G401 (cell line): ENCODE measurements around the gene SLC39A3. TPM values are rescaled to one million over a fixed set of nuclear protein-coding genes. Genes with fewer than 3 reads are reported as not detected.

Experiments used
- DNase-seq: peaks from one replicate; pipeline ENCODE4 v3.0.0-alpha.2; 2015; ENCODE audit warnings: low spot score
- in situ Hi-C: cut with HindIII; loops from 2 replicates; pipeline ENCODE4 v1.10.0; 2016; ENCODE audit warnings: low sequenced_read_pairs, mixed read lengths
- total RNA-seq: library from RNA; depleted of rRNA; stranded (reverse); fragments of >200 nt; shearing (Covaris generic); gene quantifications from 2 replicates; pipeline ENCODE4 v1.2.3, GENCODE V29; 2014; rRNA removed

Gene SLC39A3, protein sequence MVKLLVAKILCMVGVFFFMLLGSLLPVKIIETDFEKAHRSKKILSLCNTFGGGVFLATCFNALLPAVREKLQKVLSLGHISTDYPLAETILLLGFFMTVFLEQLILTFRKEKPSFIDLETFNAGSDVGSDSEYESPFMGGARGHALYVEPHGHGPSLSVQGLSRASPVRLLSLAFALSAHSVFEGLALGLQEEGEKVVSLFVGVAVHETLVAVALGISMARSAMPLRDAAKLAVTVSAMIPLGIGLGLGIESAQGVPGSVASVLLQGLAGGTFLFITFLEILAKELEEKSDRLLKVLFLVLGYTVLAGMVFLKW
- total RNA-seq = 61.7 and 90.3 TPM in 2 replicates

DNA sequence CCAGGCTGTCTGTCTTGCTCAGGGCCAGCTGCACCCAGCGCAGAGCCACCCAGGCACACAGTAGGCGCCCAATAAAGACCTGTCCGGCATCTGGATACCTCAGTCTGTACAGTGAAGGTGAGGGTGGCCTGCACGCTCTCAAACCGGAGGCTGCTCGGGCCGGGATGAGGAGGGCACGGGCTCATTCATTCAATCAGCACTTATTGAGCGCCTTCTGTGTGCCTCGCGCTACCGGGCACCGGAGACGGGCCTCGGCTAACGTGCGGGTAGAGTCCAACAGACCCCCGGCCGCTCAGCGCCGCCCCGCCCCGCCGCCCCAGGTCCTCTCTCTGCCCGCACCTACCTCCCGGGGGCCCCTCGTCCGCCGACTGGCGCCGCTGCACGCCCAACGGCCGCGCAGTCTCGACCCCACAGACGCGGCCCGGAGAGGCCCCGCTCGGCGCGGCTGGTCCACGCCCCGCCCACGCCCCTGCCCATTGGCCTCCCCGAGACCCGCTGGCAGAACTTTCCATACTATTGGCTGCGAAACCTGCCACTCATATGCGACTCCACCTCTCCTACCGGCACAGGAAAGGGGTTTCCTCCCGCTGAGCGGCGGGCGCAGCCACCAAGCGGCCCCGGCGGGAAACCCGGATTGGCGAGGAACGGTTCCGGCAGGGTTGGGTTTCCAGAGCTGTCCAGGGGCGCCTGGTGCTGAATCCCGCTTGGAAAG, at the start of gene SLC39A3:
Gene SLC39A3 (minus strand): TSS at position 416 of the 712 bp plus-strand sequence. CDS start 2,760 bp downstream, outside the sequence.
- in situ Hi-C loops = no loop called here
- DNase-seq = peak; percentile 97

DNA sequence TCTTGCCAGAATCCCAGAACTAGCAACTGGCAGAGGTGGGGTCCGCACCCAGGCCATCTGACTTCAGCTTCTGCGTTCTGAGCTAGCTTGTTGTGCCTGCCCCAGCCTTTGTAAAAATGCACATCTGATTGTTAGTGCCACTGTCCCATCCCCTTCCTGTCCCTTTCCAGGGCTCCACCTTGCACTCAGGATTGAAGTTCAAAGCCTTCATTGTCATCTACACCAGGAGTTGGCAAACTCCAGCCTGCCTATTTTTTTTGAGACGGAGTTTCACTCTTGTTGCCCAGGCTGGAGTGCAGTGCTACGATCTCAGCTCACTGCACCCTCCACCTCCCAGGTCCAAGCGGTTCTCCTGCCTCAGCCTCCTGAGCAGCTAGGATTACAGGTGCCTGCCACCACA, 48.4 kb upstream of the SLC39A3 start:
- in situ Hi-C loops = no loop called here
- no peak for DNase-seq

DNA sequence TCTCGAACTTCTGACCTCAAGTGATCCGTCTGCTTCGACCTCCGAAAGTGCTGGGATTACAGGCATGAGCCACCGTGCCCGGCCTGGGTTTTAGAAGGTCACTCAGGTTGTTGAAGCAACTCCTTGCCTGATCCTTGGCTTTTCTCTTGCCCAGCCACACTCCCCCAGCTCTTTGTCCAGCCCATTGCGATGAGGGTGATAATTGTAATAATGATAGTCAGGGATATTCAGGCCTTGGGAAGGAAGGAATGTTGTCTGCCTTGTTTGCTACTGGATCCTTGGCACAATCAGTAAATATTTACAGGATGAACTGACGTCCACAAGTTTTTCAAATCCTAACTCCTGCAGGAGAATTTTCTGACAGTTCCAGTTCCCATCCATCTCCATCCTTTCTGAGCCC, 47.3 kb upstream of the SLC39A3 start:
- no peak for DNase-seq
- in situ Hi-C loops = no loop called here

- in situ Hi-C loops = no loop called here
- peak; percentile 99 for DNase-seq
Observed at GRCh38 chr19:2785244-2785997, 45.6 kb upstream of the SLC39A3 start, which contains the start of gene THOP1. TSS of gene THOP1 (plus strand) at chr19:2785503. CDS start at chr19:2785663, 160 bp downstream.

DNA sequence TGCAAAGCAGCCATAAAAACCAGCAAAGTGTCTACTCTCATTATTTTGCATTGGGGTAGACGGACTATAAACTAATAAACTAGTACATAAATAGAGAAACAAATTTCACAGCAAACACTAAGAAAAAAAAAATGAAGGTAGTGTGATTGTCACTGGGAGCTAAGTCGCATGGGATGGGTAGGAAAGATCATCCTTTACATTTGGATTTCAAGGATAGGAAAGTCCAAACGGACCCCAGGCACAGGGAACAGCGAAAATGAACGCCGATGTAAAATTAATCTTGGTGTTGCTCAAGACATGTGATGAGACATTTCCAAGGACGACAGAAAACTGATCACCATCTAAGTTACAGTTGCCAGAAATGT, 43.9 kb upstream of the SLC39A3 start:
- no peak for DNase-seq
- in situ Hi-C loops = no loop called here

DNA sequence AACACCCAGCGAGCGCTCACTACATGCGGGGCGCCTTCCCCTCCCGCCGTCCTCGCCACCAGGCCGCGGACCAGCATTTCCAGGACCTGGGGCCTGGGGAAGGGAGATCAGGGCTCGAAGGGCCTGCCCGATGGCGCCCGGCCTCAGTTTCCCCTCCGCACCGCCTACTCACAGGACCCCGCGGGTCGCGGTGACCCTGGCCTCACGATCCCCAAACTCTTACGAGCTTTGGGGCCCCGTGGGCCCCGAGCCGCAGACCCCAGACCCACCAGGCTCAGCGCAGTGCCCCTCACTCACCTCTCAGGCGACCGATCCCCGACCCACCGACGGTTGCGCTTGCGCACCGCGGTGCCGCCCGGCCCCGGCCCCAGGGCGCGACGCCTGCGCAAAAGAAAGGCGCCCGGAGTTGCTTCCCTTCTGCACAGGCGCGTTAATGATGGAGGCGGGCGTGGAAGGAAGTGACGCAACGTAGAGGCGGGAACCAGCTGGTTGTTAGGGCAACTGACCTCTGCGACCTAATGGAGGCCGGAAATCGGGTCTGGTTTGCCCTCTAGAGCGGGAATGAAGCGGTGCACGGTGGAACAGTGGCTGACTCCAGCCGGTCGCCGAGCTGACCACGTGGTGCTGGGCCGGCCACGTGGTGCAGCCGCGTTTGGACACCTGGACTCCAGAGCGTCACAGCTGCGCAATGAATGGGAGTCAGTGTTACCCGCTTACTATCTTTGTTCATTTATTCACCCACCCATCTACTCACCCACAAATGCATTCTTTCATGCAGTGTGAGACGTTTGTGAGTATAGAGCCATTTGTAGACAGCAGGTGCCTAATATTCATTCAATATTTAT, 43.3 kb upstream of the SLC39A3 start, which contains the start of gene SGTA:
Gene SGTA (minus strand): TSS at position 338 of the 845 bp plus-strand sequence. CDS start 14,205 bp downstream, outside the sequence.
- DNase-seq = peak; percentile 99
- in situ Hi-C loops = no loop called here

- DNase-seq = no peak
- in situ Hi-C loops = no loop called here
Observed at GRCh38 chr19:2782329-2782935, 42.6 kb upstream of the SLC39A3 start.

DNA sequence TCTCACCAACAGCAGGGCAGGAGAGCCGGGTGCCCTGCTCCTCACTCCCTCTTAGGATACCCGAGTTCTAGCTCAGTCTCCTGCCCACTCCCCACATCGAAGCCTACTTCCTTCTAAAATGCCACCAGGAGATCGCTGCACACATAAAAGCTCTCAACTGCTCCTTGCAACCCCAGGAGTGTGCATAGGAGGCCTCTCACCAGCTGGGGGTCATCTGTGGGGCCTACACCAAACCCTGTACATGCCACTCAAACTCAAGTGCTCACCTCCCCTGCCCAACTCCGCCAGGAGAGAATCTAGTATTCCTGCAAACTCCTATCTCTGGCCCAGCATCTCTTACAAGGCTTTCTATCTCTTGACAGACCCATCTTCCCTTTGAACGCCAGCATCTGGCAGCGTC, 40.5 kb upstream of the SLC39A3 start:
- no peak for DNase-seq
- in situ Hi-C loops = no loop called here

DNA sequence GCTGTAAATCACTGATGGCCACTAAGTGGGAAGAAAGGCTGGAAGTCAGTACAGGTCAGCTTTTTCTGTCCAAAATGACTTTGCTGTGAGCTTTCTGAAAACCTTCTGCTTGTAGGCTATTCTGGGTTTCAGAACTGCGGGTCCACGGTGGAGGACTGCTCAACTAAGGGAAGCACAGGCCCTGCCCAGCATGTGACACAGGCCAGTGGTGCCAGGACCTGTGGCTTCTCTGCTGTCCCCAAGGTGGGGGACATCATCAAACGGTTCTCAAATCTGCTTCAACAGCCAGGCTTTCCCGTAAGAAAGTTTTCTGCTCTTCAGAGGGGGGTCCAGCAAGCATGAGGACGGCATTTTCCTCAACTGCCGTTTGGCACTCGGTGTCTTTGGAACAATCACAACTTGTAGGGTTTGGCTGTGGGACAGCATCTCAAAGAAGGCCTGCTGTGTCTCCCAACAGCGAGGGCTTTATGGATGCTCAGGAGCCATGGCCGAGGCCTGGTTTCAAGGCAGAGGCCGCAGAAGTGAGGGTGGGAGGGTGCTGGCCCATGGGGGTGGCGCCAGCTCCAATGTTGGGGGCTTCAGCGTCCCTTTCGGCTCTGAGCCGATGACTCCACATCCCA, 39.4 kb upstream of the SLC39A3 start:
- in situ Hi-C loops = no loop called here
- no peak for DNase-seq

- in situ Hi-C loops = no loop called here
- no peak for DNase-seq
Observed at GRCh38 chr19:2777952-2778683, 38.3 kb upstream of the SLC39A3 start.

DNA sequence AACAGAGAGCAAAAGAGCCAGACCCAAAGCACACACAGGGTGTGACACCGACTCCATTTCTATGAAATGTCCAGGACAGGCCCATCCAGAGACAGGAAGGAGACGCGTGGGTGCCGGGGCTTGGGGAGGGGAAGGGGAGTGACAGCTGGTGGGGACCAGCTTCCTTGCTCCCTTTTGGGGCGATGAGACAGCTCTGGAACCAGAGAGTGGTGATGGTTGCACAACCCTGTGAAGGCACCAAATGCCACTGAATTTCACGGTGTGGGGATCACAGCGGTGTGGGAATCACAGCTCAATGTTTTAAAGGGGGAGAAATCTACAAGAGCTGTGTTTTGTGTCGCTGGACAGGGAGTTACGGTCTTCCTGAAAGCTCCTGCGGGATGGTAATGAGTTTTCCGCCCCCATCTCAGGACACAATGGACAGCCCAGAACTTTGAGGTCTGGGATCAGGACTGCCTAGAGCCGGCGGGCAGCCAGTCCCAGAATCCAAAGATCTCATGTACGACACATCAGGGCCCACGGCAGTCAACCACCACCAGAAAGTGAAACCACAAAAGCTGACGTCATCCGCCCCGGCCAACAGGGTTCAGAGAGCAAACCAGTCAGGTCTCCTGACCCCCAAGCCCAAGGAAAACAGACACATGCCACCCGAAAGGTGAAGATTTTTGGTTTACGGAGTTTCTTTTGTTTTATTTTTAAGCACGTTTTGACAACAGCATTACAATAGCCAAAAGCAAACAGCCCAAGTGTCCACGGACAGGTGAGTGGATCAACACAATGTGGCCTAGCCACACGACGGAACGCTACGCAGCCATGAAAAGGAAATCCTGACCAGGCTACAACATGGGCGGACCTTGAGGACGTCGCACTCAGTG, 36.0 kb upstream of the SLC39A3 start:
- no peak for DNase-seq
- in situ Hi-C loops = no loop called here

DNA sequence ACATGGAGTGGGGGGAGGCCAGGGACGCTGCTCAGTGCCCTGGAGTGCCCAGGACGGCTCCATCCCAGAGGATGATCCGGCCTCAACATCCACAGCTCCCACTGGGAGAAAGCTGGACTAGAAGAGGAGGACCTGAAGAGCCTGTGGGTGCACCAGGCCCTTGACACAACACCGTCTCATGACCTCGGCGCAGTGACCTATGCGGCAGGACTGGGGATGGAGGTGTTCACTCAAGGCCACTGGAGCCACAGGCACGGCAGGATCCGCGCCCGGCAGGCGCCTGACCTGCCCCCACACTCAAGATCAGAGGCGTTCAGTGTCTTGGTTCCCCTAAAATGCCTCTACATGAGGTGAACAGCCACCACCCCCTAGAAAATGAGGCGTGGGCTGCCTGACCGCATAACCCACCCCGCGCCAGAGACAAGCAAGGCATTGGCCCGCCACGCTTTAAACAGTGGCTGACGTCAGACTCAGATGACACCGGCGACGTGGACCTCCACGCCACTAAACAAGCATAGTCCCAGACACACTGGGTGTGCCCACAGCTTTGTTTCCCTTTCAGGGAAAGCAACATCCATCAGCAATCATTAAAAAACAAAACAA, 35.2 kb upstream of the SLC39A3 start:
- DNase-seq = no peak
- in situ Hi-C loops = no loop called here

GRCh38 chr19:2774083-2774679, 34.4 kb upstream of the SLC39A3 start:
- in situ Hi-C loops = no loop called here
- no peak for DNase-seq

DNA sequence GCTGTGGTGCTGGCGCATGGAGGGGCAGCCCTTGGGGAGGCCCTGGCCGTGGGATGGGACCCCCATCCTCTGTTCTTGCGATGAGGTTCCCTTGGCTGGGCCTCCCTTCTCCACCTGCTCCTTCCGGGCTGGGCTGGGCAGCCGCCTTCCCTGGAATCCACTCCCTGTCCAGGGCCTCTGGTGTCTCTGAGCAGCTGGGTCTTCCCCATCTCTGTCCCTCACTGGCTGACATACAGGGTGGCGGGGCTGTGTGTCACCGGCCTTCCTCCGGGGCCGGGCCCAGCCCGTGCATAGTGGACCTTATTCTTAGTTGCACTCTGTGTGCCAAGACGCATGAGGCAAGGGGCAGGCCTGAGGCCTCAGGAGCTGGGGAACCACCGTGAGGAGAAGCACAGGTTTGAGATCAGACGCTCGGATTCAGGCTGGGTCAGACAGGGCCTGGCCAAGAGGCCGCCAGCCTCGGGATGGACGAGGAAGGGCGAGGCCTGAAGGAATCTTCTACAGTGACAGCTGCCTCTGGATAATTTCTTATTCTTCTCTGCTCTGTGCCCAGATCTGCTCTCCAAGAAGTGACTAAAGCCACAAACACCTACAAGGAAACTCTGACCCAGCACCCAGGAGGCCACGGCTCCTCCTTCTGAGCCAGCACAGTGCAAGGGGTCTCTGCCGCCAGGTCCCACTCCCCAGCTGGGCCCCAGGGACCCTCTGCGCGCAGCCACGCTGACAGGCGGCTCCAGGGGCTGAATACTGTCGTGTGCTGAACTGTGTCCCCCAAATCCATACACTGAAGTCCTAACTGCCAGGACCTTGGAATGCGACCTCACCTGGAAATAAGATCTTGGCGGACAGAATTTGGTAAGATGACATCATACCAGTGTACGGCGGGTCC, 32.2 kb upstream of the SLC39A3 start:
- no peak for DNase-seq
- in situ Hi-C loops = no loop called here
